HepG2 (cell line): ENCODE data around the gene KRT17. TPM values are rescaled to one million over a fixed set of nuclear protein-coding genes. Genes with fewer than 3 reads are reported as not detected.

Experiments
- DMAP1 ChIP-seq: IDR thresholded peaks from 2 replicates; pipeline ENCODE4 v1.6.1; 2016
- GATAD2A ChIP-seq: IDR thresholded peaks from 2 replicates; pipeline ENCODE4 v1.6.1; 2016
- KDM6A ChIP-seq: IDR thresholded peaks from 2 replicates; pipeline ENCODE4 v1.6.1; 2016; ENCODE audit warnings: low read depth
- PAWR ChIP-seq: sonication (generic); formaldehyde crosslinking; IDR thresholded peaks from 2 replicates; pipeline ENCODE4 v1.4.0; 2020; ENCODE audit warnings: missing genetic modification reagents, mild to moderate bottlenecking, borderline replicate concordance
- RBM22 ChIP-seq: fragments of 200-400 bp; formaldehyde crosslinking; optimal IDR thresholded peaks from 2 replicates; pipeline ENCODE3; 2017; ENCODE audit warnings: mild to moderate bottlenecking, low read length, moderate library complexity
- SATB2 ChIP-seq: sonication (generic); formaldehyde crosslinking; IDR thresholded peaks from 2 replicates; pipeline ENCODE4 v1.5.0; 2020; ENCODE audit warnings: missing genetic modification reagents
- SRSF4 ChIP-seq: fragments of 200-400 bp; formaldehyde crosslinking; IDR thresholded peaks from one replicate; pipeline ENCODE4 v1.6.1; 2018; ENCODE audit warnings: mild to moderate bottlenecking, low read depth, low read length, moderate library complexity; ENCODE audit not compliant: poor library complexity, severe bottlenecking
- U2AF2 ChIP-seq: fragments of 200-400 bp; formaldehyde crosslinking; IDR thresholded peaks from 2 replicates; pipeline ENCODE4 v1.6.1; 2017; ENCODE audit warnings: low read depth, mild to moderate bottlenecking, low read length
- ZBTB1 ChIP-seq: sonication (generic); formaldehyde crosslinking; IDR thresholded peaks from 2 replicates; pipeline ENCODE4 v1.4.0; 2020; ENCODE audit warnings: missing genetic modification reagents, borderline replicate concordance
- ZFP36L1 ChIP-seq: sonication (generic); formaldehyde crosslinking; IDR thresholded peaks from 2 replicates; pipeline ENCODE4 v1.8.0; 2022; ENCODE audit warnings: mild to moderate bottlenecking, missing genetic modification reagents, moderate library complexity
- ZMYM3 ChIP-seq: sonication (generic); formaldehyde crosslinking; IDR thresholded peaks from 2 replicates; pipeline ENCODE4 v1.5.1; 2020; ENCODE audit warnings: mild to moderate bottlenecking, missing genetic modification reagents
- ZNF333 ChIP-seq: sonication (generic); formaldehyde crosslinking; IDR thresholded peaks from 2 replicates; pipeline ENCODE4 v1.4.0; 2020; ENCODE audit warnings: mild to moderate bottlenecking, missing genetic modification reagents, borderline replicate concordance
- ZNF430 ChIP-seq: sonication (generic); formaldehyde crosslinking; IDR thresholded peaks from 2 replicates; pipeline ENCODE4 v1.9.0; 2021; ENCODE audit warnings: mild to moderate bottlenecking, missing genetic modification reagents
- polyA plus RNA-seq, 8 experiments: library from polyadenylated mRNA; depleted of rRNA in 3 of 8; stranded (reverse) in 7 of 8; unstranded in 1 of 8; fragments of >200 nt; fragmentation: Illumina TruSeq in 4 of 8; extraction: Trizol in 4 of 8; gene quantifications; 2 replicates each; pipeline versions ENCODE4 v1.2.1 to v1.2.3, GENCODE V29; 2011 to 2016; ENCODE audit warnings: low read depth in 4 of 8, missing spikeins in 1 of 8, mixed read lengths in 1 of 8; ENCODE audit not compliant: insufficient read depth in 1 of 8
- total RNA-seq, 5 experiments: library from RNA; depleted of rRNA; stranded (reverse); fragments of >200 nt; fragmentation: Illumina TruSeq; extraction: Trizol; gene quantifications; 2 replicates each; pipeline ENCODE4 v1.2.3, GENCODE V29; 2016; ENCODE audit warnings: low read depth in 1 of 5
- TF ChIP-seq, protein P1 (sequence below): sonication (generic); formaldehyde crosslinking; IDR thresholded peaks from 2 replicates; pipeline ENCODE4 v1.5.1; 2020; ENCODE audit warnings: mild to moderate bottlenecking, missing genetic modification reagents, borderline replicate concordance
- TF ChIP-seq, protein P2 (sequence below): fragments of 450-650 bp; IDR thresholded peaks from 2 replicates; pipeline ENCODE4 v1.6.1; 2016
- TF ChIP-seq, protein P3 (sequence below): sonication (generic); formaldehyde crosslinking; IDR thresholded peaks from 2 replicates; pipeline ENCODE4 v1.5.0; 2020; ENCODE audit warnings: missing genetic modification reagents, mild to moderate bottlenecking, borderline replicate concordance
- TF ChIP-seq, protein P4 (sequence below): sonication (generic); formaldehyde crosslinking; conservative IDR thresholded peaks from 2 replicates; pipeline ENCODE4 v1.4.0; 2020; ENCODE audit warnings: mild to moderate bottlenecking, missing genetic modification reagents, moderate library complexity

KRT17 gene
- total and polyA plus RNA-seq, 2 of the 13 experiments (the other 11 are each of a cell fraction or from before 2014, with no cell fraction given): 0.38 to 0.82 TPM

DNA sequence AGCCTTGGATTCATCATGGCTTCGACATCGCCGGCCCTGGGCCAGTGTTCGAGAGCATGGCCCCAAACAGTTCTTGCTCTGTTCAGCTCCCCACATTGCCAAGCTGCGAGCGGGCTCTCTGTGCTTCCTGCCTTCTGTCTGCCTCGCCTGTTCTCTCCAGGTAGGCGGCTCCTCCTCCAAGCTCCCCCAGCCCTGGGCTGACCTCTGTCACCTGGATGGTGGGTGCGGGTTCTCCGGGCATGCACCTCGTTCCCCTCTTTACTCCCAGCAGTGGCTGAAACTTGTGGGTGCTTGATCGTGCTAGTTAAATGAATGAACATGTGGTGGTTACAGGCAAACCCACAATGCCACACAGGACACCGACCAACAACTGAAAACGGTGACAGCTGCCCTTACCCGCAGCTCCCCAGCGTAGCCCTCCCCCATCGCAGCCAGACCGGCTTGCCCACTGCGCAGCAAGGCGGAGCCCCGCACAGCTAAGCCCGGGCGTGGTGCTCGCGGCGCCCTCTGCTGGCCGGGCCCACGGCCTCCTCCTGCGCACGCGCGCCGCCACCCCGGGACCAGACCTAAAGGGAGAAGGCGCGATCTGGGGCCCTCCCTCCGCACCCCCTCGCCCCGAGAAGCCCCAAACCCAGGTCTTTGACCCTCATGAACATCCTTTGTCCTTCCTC lies 41.3 kb upstream of the KRT17 start (continued):
- TF ChIP-seq, protein P1, sequence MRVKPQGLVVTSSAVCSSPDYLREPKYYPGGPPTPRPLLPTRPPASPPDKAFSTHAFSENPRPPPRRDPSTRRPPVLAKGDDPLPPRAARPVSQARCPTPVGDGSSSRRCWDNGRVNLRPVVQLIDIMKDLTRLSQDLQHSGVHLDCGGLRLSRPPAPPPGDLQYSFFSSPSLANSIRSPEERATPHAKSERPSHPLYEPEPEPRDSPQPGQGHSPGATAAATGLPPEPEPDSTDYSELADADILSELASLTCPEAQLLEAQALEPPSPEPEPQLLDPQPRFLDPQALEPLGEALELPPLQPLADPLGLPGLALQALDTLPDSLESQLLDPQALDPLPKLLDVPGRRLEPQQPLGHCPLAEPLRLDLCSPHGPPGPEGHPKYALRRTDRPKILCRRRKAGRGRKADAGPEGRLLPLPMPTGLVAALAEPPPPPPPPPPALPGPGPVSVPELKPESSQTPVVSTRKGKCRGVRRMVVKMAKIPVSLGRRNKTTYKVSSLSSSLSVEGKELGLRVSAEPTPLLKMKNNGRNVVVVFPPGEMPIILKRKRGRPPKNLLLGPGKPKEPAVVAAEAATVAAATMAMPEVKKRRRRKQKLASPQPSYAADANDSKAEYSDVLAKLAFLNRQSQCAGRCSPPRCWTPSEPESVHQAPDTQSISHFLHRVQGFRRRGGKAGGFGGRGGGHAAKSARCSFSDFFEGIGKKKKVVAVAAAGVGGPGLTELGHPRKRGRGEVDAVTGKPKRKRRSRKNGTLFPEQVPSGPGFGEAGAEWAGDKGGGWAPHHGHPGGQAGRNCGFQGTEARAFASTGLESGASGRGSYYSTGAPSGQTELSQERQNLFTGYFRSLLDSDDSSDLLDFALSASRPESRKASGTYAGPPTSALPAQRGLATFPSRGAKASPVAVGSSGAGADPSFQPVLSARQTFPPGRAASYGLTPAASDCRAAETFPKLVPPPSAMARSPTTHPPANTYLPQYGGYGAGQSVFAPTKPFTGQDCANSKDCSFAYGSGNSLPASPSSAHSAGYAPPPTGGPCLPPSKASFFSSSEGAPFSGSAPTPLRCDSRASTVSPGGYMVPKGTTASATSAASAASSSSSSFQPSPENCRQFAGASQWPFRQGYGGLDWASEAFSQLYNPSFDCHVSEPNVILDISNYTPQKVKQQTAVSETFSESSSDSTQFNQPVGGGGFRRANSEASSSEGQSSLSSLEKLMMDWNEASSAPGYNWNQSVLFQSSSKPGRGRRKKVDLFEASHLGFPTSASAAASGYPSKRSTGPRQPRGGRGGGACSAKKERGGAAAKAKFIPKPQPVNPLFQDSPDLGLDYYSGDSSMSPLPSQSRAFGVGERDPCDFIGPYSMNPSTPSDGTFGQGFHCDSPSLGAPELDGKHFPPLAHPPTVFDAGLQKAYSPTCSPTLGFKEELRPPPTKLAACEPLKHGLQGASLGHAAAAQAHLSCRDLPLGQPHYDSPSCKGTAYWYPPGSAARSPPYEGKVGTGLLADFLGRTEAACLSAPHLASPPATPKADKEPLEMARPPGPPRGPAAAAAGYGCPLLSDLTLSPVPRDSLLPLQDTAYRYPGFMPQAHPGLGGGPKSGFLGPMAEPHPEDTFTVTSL (CRISPR knock-in tag): peak; percentile 49; the same call in 1 of the 2 replicates
- TF ChIP-seq GATAD2A: peak; percentile 54
- TF ChIP-seq ZBTB1 (CRISPR knock-in tag): no peak
- 0 out of 2 replicates have a peak, but pooled peaks have one; percentile 8 for TF ChIP-seq KDM6A
- TF ChIP-seq ZNF430 (CRISPR knock-in tag): no peak
- peak; percentile 72; the same call in 1 of the 2 replicates for TF ChIP-seq ZNF333 (CRISPR knock-in tag)
- no peak for TF ChIP-seq SRSF4
- TF ChIP-seq, protein P2, sequence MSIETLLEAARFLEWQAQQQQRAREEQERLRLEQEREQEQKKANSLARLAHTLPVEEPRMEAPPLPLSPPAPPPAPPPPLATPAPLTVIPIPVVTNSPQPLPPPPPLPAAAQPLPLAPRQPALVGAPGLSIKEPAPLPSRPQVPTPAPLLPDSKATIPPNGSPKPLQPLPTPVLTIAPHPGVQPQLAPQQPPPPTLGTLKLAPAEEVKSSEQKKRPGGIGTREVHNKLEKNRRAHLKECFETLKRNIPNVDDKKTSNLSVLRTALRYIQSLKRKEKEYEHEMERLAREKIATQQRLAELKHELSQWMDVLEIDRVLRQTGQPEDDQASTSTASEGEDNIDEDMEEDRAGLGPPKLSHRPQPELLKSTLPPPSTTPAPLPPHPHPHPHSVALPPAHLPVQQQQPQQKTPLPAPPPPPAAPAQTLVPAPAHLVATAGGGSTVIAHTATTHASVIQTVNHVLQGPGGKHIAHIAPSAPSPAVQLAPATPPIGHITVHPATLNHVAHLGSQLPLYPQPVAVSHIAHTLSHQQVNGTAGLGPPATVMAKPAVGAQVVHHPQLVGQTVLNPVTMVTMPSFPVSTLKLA: no peak
- TF ChIP-seq ZFP36L1: no peak
- no peak for TF ChIP-seq SATB2 (CRISPR knock-in tag)
- TF ChIP-seq ZMYM3 (CRISPR knock-in tag): no peak; the same call in 1 of the 2 replicates
- TF ChIP-seq, protein P3, sequence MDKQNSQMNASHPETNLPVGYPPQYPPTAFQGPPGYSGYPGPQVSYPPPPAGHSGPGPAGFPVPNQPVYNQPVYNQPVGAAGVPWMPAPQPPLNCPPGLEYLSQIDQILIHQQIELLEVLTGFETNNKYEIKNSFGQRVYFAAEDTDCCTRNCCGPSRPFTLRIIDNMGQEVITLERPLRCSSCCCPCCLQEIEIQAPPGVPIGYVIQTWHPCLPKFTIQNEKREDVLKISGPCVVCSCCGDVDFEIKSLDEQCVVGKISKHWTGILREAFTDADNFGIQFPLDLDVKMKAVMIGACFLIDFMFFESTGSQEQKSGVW: no peak
- TF ChIP-seq RBM22: no peak
- peak; percentile 61; the same call in 1 of the 2 replicates for TF ChIP-seq DMAP1 (CRISPR knock-in tag)
- TF ChIP-seq, protein P4, sequence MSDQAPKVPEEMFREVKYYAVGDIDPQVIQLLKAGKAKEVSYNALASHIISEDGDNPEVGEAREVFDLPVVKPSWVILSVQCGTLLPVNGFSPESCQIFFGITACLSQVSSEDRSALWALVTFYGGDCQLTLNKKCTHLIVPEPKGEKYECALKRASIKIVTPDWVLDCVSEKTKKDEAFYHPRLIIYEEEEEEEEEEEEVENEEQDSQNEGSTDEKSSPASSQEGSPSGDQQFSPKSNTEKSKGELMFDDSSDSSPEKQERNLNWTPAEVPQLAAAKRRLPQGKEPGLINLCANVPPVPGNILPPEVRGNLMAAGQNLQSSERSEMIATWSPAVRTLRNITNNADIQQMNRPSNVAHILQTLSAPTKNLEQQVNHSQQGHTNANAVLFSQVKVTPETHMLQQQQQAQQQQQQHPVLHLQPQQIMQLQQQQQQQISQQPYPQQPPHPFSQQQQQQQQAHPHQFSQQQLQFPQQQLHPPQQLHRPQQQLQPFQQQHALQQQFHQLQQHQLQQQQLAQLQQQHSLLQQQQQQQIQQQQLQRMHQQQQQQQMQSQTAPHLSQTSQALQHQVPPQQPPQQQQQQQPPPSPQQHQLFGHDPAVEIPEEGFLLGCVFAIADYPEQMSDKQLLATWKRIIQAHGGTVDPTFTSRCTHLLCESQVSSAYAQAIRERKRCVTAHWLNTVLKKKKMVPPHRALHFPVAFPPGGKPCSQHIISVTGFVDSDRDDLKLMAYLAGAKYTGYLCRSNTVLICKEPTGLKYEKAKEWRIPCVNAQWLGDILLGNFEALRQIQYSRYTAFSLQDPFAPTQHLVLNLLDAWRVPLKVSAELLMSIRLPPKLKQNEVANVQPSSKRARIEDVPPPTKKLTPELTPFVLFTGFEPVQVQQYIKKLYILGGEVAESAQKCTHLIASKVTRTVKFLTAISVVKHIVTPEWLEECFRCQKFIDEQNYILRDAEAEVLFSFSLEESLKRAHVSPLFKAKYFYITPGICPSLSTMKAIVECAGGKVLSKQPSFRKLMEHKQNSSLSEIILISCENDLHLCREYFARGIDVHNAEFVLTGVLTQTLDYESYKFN (CRISPR knock-in tag): no peak; the same call in none of the 2 replicates
- no peak for TF ChIP-seq PAWR
- no peak for TF ChIP-seq U2AF2
